Measurements from ENCODE around the gene CCDC83. TPM values are rescaled to one million over a fixed set of nuclear protein-coding genes. Genes with fewer than 3 reads are reported as not detected.

CCDC83 gene
- polyA plus RNA-seq, 3 donors = not detected

GRCh38 chr11:85806016-85806415 is 49.2 kb upstream of the CCDC83 start:
- Histone ChIP-seq H3K27ac (ENCODE audit: low read depth in 1 of 2, low read length in 2 of 2) (no peak overlapping the region), H2AFZ (ENCODE audit: insufficient read depth, low read depth, low read length, poor library complexity, severe bottlenecking) (no peak overlapping the region), H3K4me3 (replicated peaks in 1 of 3; ENCODE audit: low read depth in 2 of 3, low read length in 3 of 3) (no peak overlapping the region), H3K4me2 (replicated peaks; ENCODE audit: extremely low read depth, low read length, poor library complexity, severe bottlenecking) (no peak overlapping the region), H4K20me1 (ENCODE audit: insufficient read depth, low read length) (no peaks in the 10 kb centered on the region), H3K9ac (ENCODE audit: insufficient read depth, low read length, poor library complexity, severe bottlenecking) (no peak overlapping the region), H3K9me3 (replicated peaks in 1 of 2; ENCODE audit: control insufficient read depth in 1 of 2, insufficient read depth in 1 of 2, low read length in 2 of 2) (no peaks in the 10 kb centered on the region), H3K36me3 (replicated peaks in 1 of 2; ENCODE audit: control insufficient read depth in 1 of 2, insufficient read depth in 2 of 2, low read length in 2 of 2) (no peaks in the 10 kb centered on the region), H3K79me2 (ENCODE audit: insufficient read depth, low read length) (no peaks in the 10 kb centered on the region), H3K27me3 (ENCODE audit: control insufficient read depth in 2 of 2, insufficient read depth in 2 of 2, low read length in 2 of 2) (peaks cover 0 to 10% of the 10 kb centered on the region in 2 donors), H3K4me1 (ENCODE audit: control insufficient read depth in 1 of 2, insufficient read depth in 2 of 2, low read length in 2 of 2) (peaks cover 9 to 10% of the 10 kb centered on the region in 2 donors)
- Mint-ChIP-seq H3K9me3 (peaks cover 0 to 5% (median 0%) of the 10 kb centered on the region in 7 donors), H3K36me3 (no peaks in the 10 kb centered on the region), H3K4me1 (peaks cover 11% of the 10 kb centered on the region), H3K4me3 (no peak overlapping the region), H3K27me3 (ENCODE audit: low read depth in 3 of 3) (peaks cover 10 to 15% (median 13%) of the 10 kb centered on the region in 3 donors), H3K27ac (no peak overlapping the region)
- no peak for TF ChIP-seq CTCF (IDR thresholded peaks at IDR 0.05)
- no peak for DNase-seq
- intact Hi-C loops (cut with micrococcal nuclease) = no loop called here

GRCh38 chr11:85806876-85807275 is 48.3 kb upstream of the CCDC83 start:
- Mint-ChIP-seq H3K4me3 (no peak overlapping the region), H3K27me3 (ENCODE audit: low read depth in 3 of 3) (peaks cover 17 to 22% (median 20%) of the 10 kb centered on the region in 3 donors), H3K27ac (no peak overlapping the region), H3K9me3 (peaks cover 0 to 5% (median 1%) of the 10 kb centered on the region in 7 donors), H3K36me3 (no peaks in the 10 kb centered on the region), H3K4me1 (peaks cover 16% of the 10 kb centered on the region)
- Histone ChIP-seq H3K4me2 (replicated peaks; ENCODE audit: extremely low read depth, low read length, poor library complexity, severe bottlenecking) (no peak overlapping the region), H3K27ac (ENCODE audit: low read depth in 1 of 2, low read length in 2 of 2) (no peak overlapping the region), H3K9ac (ENCODE audit: insufficient read depth, low read length, poor library complexity, severe bottlenecking) (no peak overlapping the region), H3K27me3 (ENCODE audit: control insufficient read depth in 2 of 2, insufficient read depth in 2 of 2, low read length in 2 of 2) (peaks cover 5 to 17% of the 10 kb centered on the region in 2 donors), H3K4me3 (replicated peaks in 1 of 3; ENCODE audit: low read depth in 2 of 3, low read length in 3 of 3) (no peak overlapping the region), H3K9me3 (replicated peaks in 1 of 2; ENCODE audit: control insufficient read depth in 1 of 2, insufficient read depth in 1 of 2, low read length in 2 of 2) (no peaks in the 10 kb centered on the region), H4K20me1 (ENCODE audit: insufficient read depth, low read length) (no peaks in the 10 kb centered on the region), H3K4me1 (ENCODE audit: control insufficient read depth in 1 of 2, insufficient read depth in 2 of 2, low read length in 2 of 2) (peaks cover 14 to 16% of the 10 kb centered on the region in 2 donors), H2AFZ (ENCODE audit: insufficient read depth, low read depth, low read length, poor library complexity, severe bottlenecking) (no peak overlapping the region), H3K79me2 (ENCODE audit: insufficient read depth, low read length) (no peaks in the 10 kb centered on the region), H3K36me3 (replicated peaks in 1 of 2; ENCODE audit: control insufficient read depth in 1 of 2, insufficient read depth in 2 of 2, low read length in 2 of 2) (no peaks in the 10 kb centered on the region)
- no peak for DNase-seq
- WGBS (ENCODE audit: insufficient coverage) = 82% methylated on average over 2 of the region's 2 CpGs
- no peak for TF ChIP-seq CTCF (IDR thresholded peaks at IDR 0.05)
- intact Hi-C loops (cut with micrococcal nuclease) = no loop called here
